ENCODE data around the gene USP43. TPM values are rescaled to one million over a fixed set of nuclear protein-coding genes. Genes with fewer than 3 reads are reported as not detected.

The USP43 gene
- total RNA-seq, 1 donor from 2014 or later: not detected

GRCh38 chr17:9702914-9703780 is 57.8 kb downstream of the USP43 start:
- no peaks in the 10 kb centered on the region for H3K4me1 Mint-ChIP-seq (ENCODE audit: low read depth)
- no peak overlapping the region for H3K4me3 Mint-ChIP-seq
- intact Hi-C loops (cut with micrococcal nuclease): no loop called here
- no peaks in the 10 kb centered on the region for H3K36me3 Mint-ChIP-seq (ENCODE audit: low read depth)
- H3K27me3 Mint-ChIP-seq (ENCODE audit: insufficient read depth): peaks cover 1% of the 10 kb centered on the region
- no peaks in the 10 kb centered on the region for H3K9me3 Mint-ChIP-seq
- DNase-seq (ENCODE audit: low spot score): no peak
- no peak overlapping the region for H3K27ac Mint-ChIP-seq

- H3K27me3 Mint-ChIP-seq (ENCODE audit: insufficient read depth): peaks cover 1% of the 10 kb centered on the region
- no peak for DNase-seq (ENCODE audit: low spot score)
- no peak overlapping the region for H3K4me3 Mint-ChIP-seq
- no peak overlapping the region for H3K27ac Mint-ChIP-seq
- H3K4me1 Mint-ChIP-seq (ENCODE audit: low read depth): no peaks in the 10 kb centered on the region
- no peaks in the 10 kb centered on the region for H3K9me3 Mint-ChIP-seq
- H3K36me3 Mint-ChIP-seq (ENCODE audit: low read depth): no peaks in the 10 kb centered on the region
- intact Hi-C loops (cut with micrococcal nuclease): no loop called here
These were observed 58.4 kb downstream of the USP43 start for GRCh38 chr17:9703781-9704082.

GRCh38 chr17:9705745-9706144 is 60.4 kb downstream of the USP43 start:
- H3K27ac Mint-ChIP-seq: no peak overlapping the region
- H3K27me3 Mint-ChIP-seq (ENCODE audit: insufficient read depth): peaks cover under 1% of the 10 kb centered on the region
- no peaks in the 10 kb centered on the region for H3K9me3 Mint-ChIP-seq
- no peak overlapping the region for H3K4me3 Mint-ChIP-seq
- no peaks in the 10 kb centered on the region for H3K4me1 Mint-ChIP-seq (ENCODE audit: low read depth)
- intact Hi-C loops (cut with micrococcal nuclease): no loop called here
- no peaks in the 10 kb centered on the region for H3K36me3 Mint-ChIP-seq (ENCODE audit: low read depth)
- no peak for DNase-seq (ENCODE audit: low spot score)

- Mint-ChIP-seq H3K4me1 (ENCODE audit: low read depth) (no peaks in the 10 kb centered on the region), H3K27me3 (ENCODE audit: insufficient read depth) (no peaks in the 10 kb centered on the region), H3K36me3 (ENCODE audit: low read depth) (no peaks in the 10 kb centered on the region), H3K27ac (no peak overlapping the region), H3K9me3 (no peaks in the 10 kb centered on the region), H3K4me3 (no peak overlapping the region)
- intact Hi-C loops (cut with micrococcal nuclease): no loop called here
- DNase-seq (ENCODE audit: low spot score): no peak
These were observed 62.6 kb downstream of the USP43 start for GRCh38 chr17:9707948-9708347.

- Mint-ChIP-seq H3K27ac (no peak overlapping the region), H3K36me3 (ENCODE audit: low read depth) (no peaks in the 10 kb centered on the region), H3K9me3 (no peaks in the 10 kb centered on the region), H3K27me3 (ENCODE audit: insufficient read depth) (no peaks in the 10 kb centered on the region), H3K4me3 (no peak overlapping the region), H3K4me1 (ENCODE audit: low read depth) (no peaks in the 10 kb centered on the region)
- DNase-seq (ENCODE audit: low spot score): no peak
- intact Hi-C loops (cut with micrococcal nuclease): no loop called here
These were observed 69.5 kb downstream of the USP43 start for GRCh38 chr17:9714801-9715200.

- H3K4me3 Mint-ChIP-seq: no peak overlapping the region
- intact Hi-C loops (cut with micrococcal nuclease): no loop called here
- DNase-seq (ENCODE audit: low spot score): no peak
- H3K27ac Mint-ChIP-seq: no peak overlapping the region
- H3K27me3 Mint-ChIP-seq (ENCODE audit: insufficient read depth): no peaks in the 10 kb centered on the region
- no peaks in the 10 kb centered on the region for H3K36me3 Mint-ChIP-seq (ENCODE audit: low read depth)
- H3K9me3 Mint-ChIP-seq: no peaks in the 10 kb centered on the region
- H3K4me1 Mint-ChIP-seq (ENCODE audit: low read depth): no peaks in the 10 kb centered on the region
These were observed 70.2 kb downstream of the USP43 start for GRCh38 chr17:9715503-9716016.

- Mint-ChIP-seq H3K27me3 (ENCODE audit: insufficient read depth) (peaks cover 2% of the 10 kb centered on the region), H3K4me3 (no peak overlapping the region), H3K4me1 (ENCODE audit: low read depth) (no peaks in the 10 kb centered on the region), H3K36me3 (ENCODE audit: low read depth) (no peaks in the 10 kb centered on the region), H3K9me3 (no peaks in the 10 kb centered on the region), H3K27ac (no peak overlapping the region)
- intact Hi-C loops (cut with micrococcal nuclease): no loop called here
- no peak for DNase-seq (ENCODE audit: low spot score)
These were observed 80.3 kb downstream of the USP43 start for GRCh38 chr17:9725575-9725974.

- Mint-ChIP-seq H3K4me3 (no peak overlapping the region), H3K27me3 (ENCODE audit: insufficient read depth) (peaks cover 4% of the 10 kb centered on the region), H3K4me1 (ENCODE audit: low read depth) (no peaks in the 10 kb centered on the region), H3K36me3 (ENCODE audit: low read depth) (no peaks in the 10 kb centered on the region), H3K9me3 (no peaks in the 10 kb centered on the region), H3K27ac (no peak overlapping the region)
- no peak for DNase-seq (ENCODE audit: low spot score)
- intact Hi-C loops (cut with micrococcal nuclease): no loop called here
These were observed 81.0 kb downstream of the USP43 start for GRCh38 chr17:9726291-9726690.

- intact Hi-C loops (cut with micrococcal nuclease): no loop called here
- no peaks in the 10 kb centered on the region for H3K4me1 Mint-ChIP-seq (ENCODE audit: low read depth)
- DNase-seq (ENCODE audit: low spot score): no peak
- peaks cover 1% of the 10 kb centered on the region for H3K27me3 Mint-ChIP-seq (ENCODE audit: insufficient read depth)
- no peaks in the 10 kb centered on the region for H3K36me3 Mint-ChIP-seq (ENCODE audit: low read depth)
- H3K4me3 Mint-ChIP-seq: no peak overlapping the region
- no peaks in the 10 kb centered on the region for H3K9me3 Mint-ChIP-seq
- no peak overlapping the region for H3K27ac Mint-ChIP-seq
These were observed 82.7 kb downstream of the USP43 start for GRCh38 chr17:9728005-9728404.

GRCh38 chr17:9728564-9728963 is 83.2 kb downstream of the USP43 start:
- Mint-ChIP-seq H3K27me3 (ENCODE audit: insufficient read depth) (peaks cover 1% of the 10 kb centered on the region), H3K27ac (no peak overlapping the region), H3K36me3 (ENCODE audit: low read depth) (no peaks in the 10 kb centered on the region), H3K4me3 (no peak overlapping the region), H3K4me1 (ENCODE audit: low read depth) (no peaks in the 10 kb centered on the region), H3K9me3 (no peaks in the 10 kb centered on the region)
- no peak for DNase-seq (ENCODE audit: low spot score)
- intact Hi-C loops (cut with micrococcal nuclease): no loop called here

GRCh38 chr17:9729034-9729650 is 83.8 kb downstream of the USP43 start:
- peaks cover 1% of the 10 kb centered on the region for H3K27me3 Mint-ChIP-seq (ENCODE audit: insufficient read depth)
- intact Hi-C loops (cut with micrococcal nuclease): no loop called here
- H3K4me3 Mint-ChIP-seq: no peak overlapping the region
- no peaks in the 10 kb centered on the region for H3K4me1 Mint-ChIP-seq (ENCODE audit: low read depth)
- no peak for DNase-seq (ENCODE audit: low spot score)
- H3K9me3 Mint-ChIP-seq: no peaks in the 10 kb centered on the region
- H3K27ac Mint-ChIP-seq: no peak overlapping the region
- H3K36me3 Mint-ChIP-seq (ENCODE audit: low read depth): no peaks in the 10 kb centered on the region

GRCh38 chr17:9729735-9730420 is 84.6 kb downstream of the USP43 start:
- intact Hi-C loops (cut with micrococcal nuclease): no loop called here
- no peak overlapping the region for H3K4me3 Mint-ChIP-seq
- no peaks in the 10 kb centered on the region for H3K9me3 Mint-ChIP-seq
- DNase-seq (ENCODE audit: low spot score): no peak
- no peaks in the 10 kb centered on the region for H3K36me3 Mint-ChIP-seq (ENCODE audit: low read depth)
- H3K27me3 Mint-ChIP-seq (ENCODE audit: insufficient read depth): peaks cover 1% of the 10 kb centered on the region
- no peak overlapping the region for H3K27ac Mint-ChIP-seq
- H3K4me1 Mint-ChIP-seq (ENCODE audit: low read depth): no peaks in the 10 kb centered on the region

GRCh38 chr17:9750524-9750923 is 105.2 kb downstream of the USP43 start:
- Mint-ChIP-seq H3K27ac (no peak overlapping the region), H3K4me1 (ENCODE audit: low read depth) (no peaks in the 10 kb centered on the region), H3K27me3 (ENCODE audit: insufficient read depth) (peaks cover 6% of the 10 kb centered on the region), H3K4me3 (no peak overlapping the region), H3K36me3 (ENCODE audit: low read depth) (no peaks in the 10 kb centered on the region), H3K9me3 (no peaks in the 10 kb centered on the region)
- intact Hi-C loops (cut with micrococcal nuclease): no loop called here
- no peak for DNase-seq (ENCODE audit: low spot score)
